GM12878 (cell line): Measurements from ENCODE around the gene SLC15A3. TPM values are rescaled to one million over a fixed set of nuclear protein-coding genes. Genes with fewer than 3 reads are reported as not detected.

Experiments used
- ATAC-seq: fragments of 200-7000 bp; cut with Tn5 transposase; 3 replicates; pipeline ENCODE4 v1.9.1; 2020; ENCODE audit warnings: mild to moderate bottlenecking, moderate library complexity
- BruUV-seq: library from RNA; stranded (reverse); fragments of 400-500 nt; replicated peaks from 2 replicates; lab custom pipeline; 2021; lab: Mats Ljungman, UMichigan
- CTCF ChIA-PET: fragments of 300-600 bp; sonication (Branson Sonifier 250); formaldehyde crosslinking; extraction: SDS; loops from one replicate; lab custom pipeline; 2021; ENCODE audit warnings: inconsistent platforms; lab: Yijun Ruan, JAX
- POLR2A ChIA-PET: fragments of 350-600 bp; formaldehyde crosslinking; extraction: SDS; loops from one replicate; lab custom pipeline; 2021; ENCODE audit warnings: inconsistent platforms; lab: Charles Lee
- RAD21 ChIA-PET: fragments of 300-600 bp; sonication (Branson Sonifier 250); formaldehyde crosslinking; loops from one replicate; lab custom pipeline; 2023; ENCODE audit warnings: antibody characterized with exemption; ENCODE audit not compliant: unreplicated experiment; lab: Charles Lee
- SMC1A ChIA-PET: fragments of 300-600 bp; sonication (Branson Sonifier 250); formaldehyde crosslinking; loops from one replicate; lab custom pipeline; 2023; ENCODE audit not compliant: unreplicated experiment, uncharacterized antibody; lab: Charles Lee
- DNase-seq: peaks from one replicate; pipeline ENCODE4 v3.0.0-alpha.2; 2011; ENCODE audit warnings: low read depth, low spot score
- FAIRE-seq: peaks from 3 replicates; lab custom pipeline; 2011; peaks lifted over from hg19 to GRCh38; lab: Jason Lieb, UNC
- H2AFZ ChIP-seq: 2 replicates; pipeline ENCODE4 v1.6.0; 2011; ENCODE audit warnings: low read depth, low read length, control low read depth; ENCODE audit not compliant: control insufficient read depth
- H3K27ac ChIP-seq: 2 replicates; pipeline ENCODE4 v1.5.1; 2011; ENCODE audit warnings: control low read depth; ENCODE audit not compliant: control insufficient read depth, insufficient read depth
- H3K27me3 ChIP-seq, 2 experiments: replicated peaks in 1 of 2; 2 replicates each; pipeline versions ENCODE4 v1.6.0 to v1.6.1; 2011; ENCODE audit warnings: low read length in 1 of 2; ENCODE audit not compliant: control insufficient read depth in 2 of 2, insufficient read depth in 2 of 2
- H3K36me3 ChIP-seq, 2 experiments: 2 replicates each; pipeline ENCODE4 v1.5.1; 2011; ENCODE audit warnings: low read length in 1 of 2; ENCODE audit not compliant: control insufficient read depth in 2 of 2, insufficient read depth in 2 of 2
- H3K4me1 ChIP-seq: 2 replicates; pipeline ENCODE4 v1.6.1; 2011; ENCODE audit warnings: mild to moderate bottlenecking, low read length, moderate library complexity, mixed read lengths; ENCODE audit not compliant: control insufficient read depth, insufficient read depth
- H3K4me2 ChIP-seq: 2 replicates; pipeline ENCODE4 v1.6.0; 2011; ENCODE audit warnings: control low read depth; ENCODE audit not compliant: control insufficient read depth, insufficient read depth
- H3K4me3 ChIP-seq: fragments of 200-600 bp; sonication (generic); 2 replicates; pipeline ENCODE4 v1.5.1; 2016
- H3K79me2 ChIP-seq: 2 replicates; pipeline ENCODE4 v1.6.0; 2011; ENCODE audit warnings: low read length; ENCODE audit not compliant: control insufficient read depth, insufficient read depth
- H3K9ac ChIP-seq: 2 replicates; pipeline ENCODE4 v1.8.0; 2011; ENCODE audit warnings: low read length, control low read depth, mixed read lengths; ENCODE audit not compliant: control insufficient read depth, insufficient read depth
- H3K9me3 ChIP-seq: replicated peaks from 3 replicates; pipeline ENCODE4 v1.5.1; 2011; ENCODE audit warnings: mild to moderate bottlenecking, low read length; ENCODE audit not compliant: control insufficient read depth, insufficient read depth
- H4K20me1 ChIP-seq: 2 replicates; pipeline ENCODE4 v1.6.0; 2011; ENCODE audit not compliant: control insufficient read depth, insufficient read depth
- ASH2L ChIP-seq: fragments of 300-600, 200-600 bp; sonication (generic); IDR thresholded peaks from 2 replicates; pipeline ENCODE4 v1.6.1; 2017; ENCODE audit warnings: low read depth, mild to moderate bottlenecking, borderline replicate concordance
- CBX5 ChIP-seq: sonication (generic); IDR thresholded peaks from 2 replicates; pipeline ENCODE4 v1.6.1; 2016; ENCODE audit warnings: low read depth, moderate library complexity, mild to moderate bottlenecking, inconsistent platforms
- CREM ChIP-seq: IDR thresholded peaks from 2 replicates; pipeline ENCODE4 v1.6.1; 2014; ENCODE audit warnings: antibody characterized with exemption, low read depth
- NR2C1 ChIP-seq: fragments of 450-650 bp; IDR thresholded peaks from 2 replicates; pipeline ENCODE4 v1.6.1; 2017; ENCODE audit warnings: antibody characterized with exemption, mild to moderate bottlenecking, moderate library complexity
- PAX8 ChIP-seq: fragments of 450-650 bp; IDR thresholded peaks from 2 replicates; pipeline ENCODE4 v1.6.1; 2017; ENCODE audit warnings: mild to moderate bottlenecking, moderate library complexity
- PBX3 ChIP-seq: IDR thresholded peaks from 2 replicates; pipeline ENCODE4 v1.6.1; 2011; ENCODE audit warnings: mild to moderate bottlenecking, low read depth, low read length, moderate library complexity; ENCODE audit not compliant: insufficient replicate concordance
- PKNOX1 ChIP-seq: fragments of 450-650 bp; IDR thresholded peaks from 2 replicates; pipeline ENCODE4 v1.6.1; 2016; ENCODE audit warnings: mild to moderate bottlenecking
- RB1 ChIP-seq: fragments of 450-650 bp; formaldehyde crosslinking; IDR thresholded peaks from 2 replicates; pipeline ENCODE4 v1.6.1; 2017; ENCODE audit warnings: mild to moderate bottlenecking, borderline replicate concordance
- TBL1XR1 ChIP-seq: IDR thresholded peaks from 2 replicates; pipeline ENCODE4 v1.6.1; 2012; ENCODE audit warnings: low read depth, low read length, improper control_type of control experiment
- ZBTB4 ChIP-seq: fragments of 450-650 bp; formaldehyde crosslinking; IDR thresholded peaks from 2 replicates; pipeline ENCODE4 v1.4.0; 2022; ENCODE audit warnings: mild to moderate bottlenecking, moderate library complexity
- WGBS: methylation state at CpG from one replicate; pipeline ENCODE4 v1.1.6; 2016; ENCODE audit warnings: low lambda C conversion rate; ENCODE audit not compliant: insufficient replicate concordance, insufficient coverage; ENCODE audit errors: missing lambda C conversion rate; 5-methylcytosine and 5-hydroxymethylcytosine counted together
- in situ Hi-C: fragments of 300-500 bp; cut with MboI; formaldehyde crosslinking; loops from 9 replicates; pipeline ENCODE4 v1.14.3; 2018; ENCODE audit warnings: mixed read lengths
- intact Hi-C: fragments of 100-400 bp; cut with micrococcal nuclease; formaldehyde crosslinking; loops from one replicate; pipeline ENCODE4 v1.14.2; 2022; ENCODE audit not compliant: unreplicated experiment
- polyA plus RNA-seq, 11 experiments: library from polyadenylated mRNA; depleted of rRNA in 4 of 11; unstranded in 6 of 11; stranded (reverse) in 5 of 11; fragments of >200 nt; fragmentation: Nextera tagmentation in 4 of 11; fragmentation: Illumina TruSeq in 1 of 11; extraction: Ambion mirVana in 4 of 11; extraction: Trizol in 1 of 11; gene quantifications; 1 replicate in 1 of 11; 2 replicates in 10 of 11; pipeline versions ENCODE4 v1.2.1 to v1.2.3, GENCODE V29; 2011 to 2016; ENCODE audit warnings: inconsistent platforms in 2 of 11, missing spikeins in 2 of 11, low read depth in 1 of 11
- total RNA-seq, 4 experiments: library from RNA; depleted of rRNA in 3 of 4; stranded (reverse); fragments of >200 nt in 3 of 4; fragmentation: Illumina TruSeq in 1 of 4; extraction: Trizol in 1 of 4; gene quantifications; 2 replicates each; pipeline versions ENCODE4 v1.2.1 to v1.2.3, GENCODE V29; 2013 to 2021

Gene SLC15A3
- total and polyA plus RNA-seq, 10 of the 15 experiments (the other 5 are each of a cell fraction or from before 2014, with no cell fraction given): 17.7 to 102 (median 55.8) TPM

- Histone ChIP-seq H3K27me3 (no peaks in the 10 kb centered on the region; a peak in 1 of 4 replicates), H3K9ac (no peak overlapping the region), H3K9me3 (no peaks in the 10 kb centered on the region), H3K4me1 (no peaks in the 10 kb centered on the region), H3K79me2 (no peaks in the 10 kb centered on the region), H4K20me1 (no peaks in the 10 kb centered on the region), H3K4me2 (no peak overlapping the region), H3K27ac (no peak overlapping the region), H2AFZ (no peak overlapping the region), H3K36me3 (no peaks in the 10 kb centered on the region), H3K4me3 (no peak overlapping the region)
- ATAC-seq (no peak), FAIRE-seq (no peak), DNase-seq (no peak)
- in situ Hi-C loops (no loop called here), intact Hi-C loops (no loop called here)
- TF ChIP-seq PKNOX1: no peak
- ChIA-PET SMC1A (interaction anchor here (1.2 to 1.4 kb wide), 2 partner anchors 26 to 116 kb away, joined by 3 to 4 read pairs; no protein-coding TSS in a partner anchor), CTCF (no interaction called here), RAD21 (interaction anchor here (0.6 kb wide), 1 partner anchor 285 kb away, joined by 4 read pairs; no protein-coding TSS in a partner anchor), POLR2A (no interaction called here)
- 67% methylated on average over 13 of the region's 13 CpGs for WGBS
- BruUV-seq: no TSS peak
Observed at GRCh38 chr11:60996381-60997138, 44.6 kb upstream of the SLC15A3 start.

- no peak overlapping the region for H2AFZ ChIP-seq
- DNase-seq (no peak), ATAC-seq (no peak), FAIRE-seq (no peak)
- H3K9me3 ChIP-seq: no peaks in the 10 kb centered on the region
- POLR2A ChIA-PET: no interaction called here
- H3K4me3 ChIP-seq: no peak overlapping the region
- in situ Hi-C loops (no loop called here), intact Hi-C loops (no loop called here)
- RAD21 ChIA-PET: no interaction called here
- no peaks in the 10 kb centered on the region for H3K4me1 ChIP-seq
- no peak overlapping the region for H3K9ac ChIP-seq
- CTCF ChIA-PET: no interaction called here
- no peaks in the 10 kb centered on the region for H3K36me3 ChIP-seq
- BruUV-seq: no TSS peak
- 33% methylated on average over 7 of the region's 7 CpGs for WGBS
- H3K27ac ChIP-seq: no peak overlapping the region
- SMC1A ChIA-PET: interaction anchor here (1.4 kb wide), 1 partner anchor 11 kb away, joined by 7 read pairs; no protein-coding TSS in a partner anchor
- no peaks in the 10 kb centered on the region for H3K79me2 ChIP-seq
- no peaks in the 10 kb centered on the region for H4K20me1 ChIP-seq
- H3K27me3 ChIP-seq: no peaks in the 10 kb centered on the region; a peak in 1 of 4 replicates
- no peak for TF ChIP-seq CREM
- no peak for TF ChIP-seq RB1
- no peak for TF ChIP-seq ASH2L
- TF ChIP-seq PBX3: no peak
- TF ChIP-seq NR2C1: no peak
- TF ChIP-seq ZBTB4 (CRISPR knock-in tag): no peak
- no peak for TF ChIP-seq PAX8
- no peak for TF ChIP-seq TBL1XR1
- TF ChIP-seq CBX5: no peak
- TF ChIP-seq, all 136 proteins: peak for 0
- no peak overlapping the region for H3K4me2 ChIP-seq
Observed at GRCh38 chr11:60995798-60996197, 43.8 kb upstream of the SLC15A3 start.
